Dermis microvascular lymphatic vessel endothelial cell (primary cell): ENCODE data around the gene STXBP6. TPM values are rescaled to one million over a fixed set of nuclear protein-coding genes. Genes with fewer than 3 reads are reported as not detected.
A peak's percentile ranks its signal among the peaks of the same experiment; 100 is the strongest.
"Not testable (repeated sequence)": the region's sequence is repeated elsewhere in the genome, so short reads cannot be mapped to it uniquely, and the experiment has no call there.

Experiments used
- DNase-seq, 2 donors: peaks; one replicate each; pipeline versions ENCODE4 v3.0.0 to v3.0.0-alpha.2; 2010; ENCODE audit warnings: low read depth in 2 of 2
- total RNA-seq: library from RNA; depleted of rRNA; stranded (reverse); fragments of >200 nt; gene quantifications from 2 replicates; pipeline ENCODE4 v1.2.1, GENCODE V29; 2014

STXBP6 gene
- total RNA-seq, 1 donor from 2014 or later = 4.5 TPM

DNA sequence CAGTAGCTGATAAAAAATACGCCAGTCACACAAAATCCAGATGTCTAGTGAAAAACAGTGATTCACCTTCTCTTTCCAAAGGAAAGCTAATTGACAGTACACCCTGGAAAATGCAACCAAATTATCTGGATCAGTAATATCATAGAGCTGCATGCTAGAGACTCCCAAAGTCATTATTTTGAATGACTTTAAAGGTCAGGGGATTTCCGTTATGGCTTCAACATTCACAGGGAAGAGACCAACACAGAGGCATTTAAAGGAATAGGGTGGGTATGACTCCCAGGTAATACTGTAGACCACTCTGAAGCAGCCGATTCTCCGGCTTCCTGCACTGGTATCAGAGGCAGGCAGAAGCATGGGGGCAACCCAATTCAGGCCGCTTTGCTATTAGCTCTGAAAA, 190.4 kb downstream of the STXBP6 start:
- DNase-seq = no peak

DNA sequence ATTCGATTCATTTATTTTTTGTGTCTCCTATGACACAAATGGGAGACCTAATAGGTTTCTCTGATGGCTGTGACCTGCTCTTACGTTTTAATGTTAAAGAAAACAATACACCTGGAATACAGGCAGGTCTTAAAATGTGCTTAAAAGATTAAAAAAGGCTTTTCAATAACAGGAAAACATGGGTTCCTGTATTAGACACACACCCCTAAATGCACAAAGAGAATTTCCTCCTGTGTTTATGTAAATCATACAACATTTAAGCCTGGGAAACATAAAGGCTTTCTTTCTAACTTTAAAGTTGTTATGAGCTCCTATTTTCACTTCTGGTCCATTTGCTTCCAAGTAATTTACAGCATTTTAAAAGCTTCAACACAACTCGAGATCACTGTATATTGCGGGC, 191.3 kb downstream of the STXBP6 start:
- no peak for DNase-seq

DNA sequence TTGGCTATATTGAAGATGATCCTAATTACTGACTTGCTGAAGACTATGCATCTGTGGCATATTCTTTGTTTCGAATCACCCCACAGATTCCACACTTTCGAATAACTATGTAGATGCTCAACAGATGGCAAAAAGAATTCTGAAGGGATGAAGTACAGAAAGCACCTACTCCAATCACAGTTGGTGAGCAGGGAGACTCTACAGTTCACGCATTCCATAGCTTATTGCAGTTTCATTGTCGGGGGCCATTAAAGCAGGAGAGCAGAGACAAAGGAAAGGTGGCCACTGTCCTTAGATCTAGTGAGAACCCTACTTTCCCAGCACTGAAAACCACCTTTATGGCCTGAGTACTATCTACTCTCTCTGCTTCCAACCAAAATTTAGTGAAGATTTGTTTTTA, 191.9 kb downstream of the STXBP6 start:
- no peak for DNase-seq

DNA sequence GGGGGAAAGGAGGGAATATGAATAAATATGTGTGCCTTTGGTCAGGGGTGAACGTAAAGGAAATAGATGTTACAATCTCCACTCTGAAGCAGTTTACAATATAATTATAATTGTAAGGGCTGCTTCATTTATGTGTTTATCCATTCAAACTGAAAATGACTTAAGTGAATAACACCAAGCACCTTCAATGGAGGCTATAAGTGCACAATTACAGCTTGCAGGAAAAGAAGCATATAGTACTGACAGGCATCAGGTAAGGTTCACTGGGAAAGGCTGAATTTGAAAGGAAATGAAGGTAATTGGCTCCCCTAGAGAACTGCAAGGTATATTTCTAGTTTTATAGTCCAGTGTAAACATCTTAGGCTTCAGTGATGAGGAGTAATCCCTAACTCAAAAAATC, 192.7 kb downstream of the STXBP6 start:
- no peak for DNase-seq

DNA sequence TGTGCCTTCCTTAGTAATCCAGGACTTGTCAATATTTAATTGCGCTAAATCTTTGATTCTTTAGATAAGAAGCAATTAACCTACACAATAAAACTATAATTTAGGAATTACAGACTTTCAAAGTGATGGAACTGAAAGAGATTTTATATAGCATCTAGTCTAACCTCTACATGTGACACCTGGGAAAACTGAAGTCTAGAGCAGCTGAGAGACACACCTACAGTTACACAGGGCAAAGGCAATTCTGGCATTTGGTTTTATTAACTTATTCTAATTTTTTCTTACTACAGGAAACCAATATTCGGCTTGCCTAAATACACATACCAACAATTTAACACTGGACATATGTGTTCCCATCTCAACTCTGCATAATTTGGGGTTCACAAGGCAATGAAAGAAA, 196.5 kb downstream of the STXBP6 start:
- no peak for DNase-seq

DNA sequence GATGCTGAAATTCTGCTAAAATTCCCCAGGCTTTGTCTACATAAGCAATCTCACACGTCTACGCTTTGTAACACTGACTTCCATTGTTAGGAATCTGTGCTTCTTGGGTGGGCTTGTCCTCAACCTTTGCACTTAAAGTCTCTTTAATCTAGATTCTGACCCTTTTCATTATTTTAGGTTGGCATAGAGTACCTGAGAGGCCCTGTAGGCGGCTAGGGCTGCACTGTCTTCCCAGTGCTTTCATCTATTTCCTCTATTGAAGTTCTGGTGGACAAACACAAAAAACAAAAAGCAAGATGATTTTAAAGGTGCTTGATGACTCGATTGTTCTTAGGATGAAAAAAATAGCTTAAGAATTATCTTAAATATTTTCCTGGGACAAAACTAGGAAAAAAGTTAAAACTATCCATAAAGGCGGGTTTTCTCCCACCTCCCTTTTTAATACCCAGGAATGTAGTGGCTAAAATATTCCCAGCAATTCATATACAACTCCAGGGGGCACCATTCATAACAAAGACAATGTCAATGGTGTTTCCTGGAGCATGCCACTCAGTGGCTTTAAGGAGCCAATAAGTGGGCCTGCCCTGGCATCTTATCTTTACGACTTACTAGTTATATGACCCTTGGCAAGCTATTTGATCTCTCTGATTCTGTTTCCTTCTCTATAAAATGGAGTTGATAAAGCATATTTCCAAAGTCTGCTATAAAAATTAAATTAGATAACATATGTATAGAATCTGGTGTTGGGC, 197.5 kb downstream of the STXBP6 start:
- DNase-seq = no peak

DNA sequence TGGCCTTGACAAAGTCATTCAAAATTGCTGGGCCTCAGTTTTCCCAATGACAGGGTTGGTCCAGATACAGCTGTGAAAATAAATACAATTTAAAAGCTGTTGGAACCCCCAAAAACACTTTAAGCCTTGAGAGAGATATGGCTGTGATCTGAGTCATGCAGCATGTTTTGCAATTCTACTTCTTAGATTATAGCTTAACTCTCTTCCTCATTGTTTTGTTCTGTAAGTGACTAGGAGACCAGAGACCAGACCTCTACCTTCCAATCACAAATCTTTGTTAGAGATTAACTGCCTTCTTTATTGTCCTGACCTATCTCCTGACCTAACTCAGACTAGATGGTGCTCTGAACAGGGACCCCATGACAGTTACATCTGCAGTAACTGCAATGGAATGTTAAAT, 198.1 kb downstream of the STXBP6 start:
- DNase-seq = no peak

DNA sequence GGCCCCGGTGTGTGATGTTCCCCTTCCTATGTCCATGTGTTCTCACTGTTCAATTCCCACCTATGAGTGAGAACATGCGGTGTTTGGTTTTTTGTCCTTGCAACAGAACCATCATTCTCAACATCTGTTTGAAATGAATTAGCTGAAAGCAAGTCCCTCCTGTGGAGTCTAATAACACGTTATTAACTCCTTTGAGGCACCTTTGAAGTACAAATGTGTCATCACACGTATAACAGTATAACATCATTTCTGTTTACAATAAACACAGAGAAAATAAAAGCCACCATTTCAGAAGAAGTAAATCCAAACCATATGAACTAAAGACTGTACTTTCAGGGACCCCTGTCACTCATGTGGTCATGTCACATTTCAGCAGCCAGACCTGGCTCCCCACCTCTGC, 198.5 kb downstream of the STXBP6 start:
- no peak for DNase-seq

DNA sequence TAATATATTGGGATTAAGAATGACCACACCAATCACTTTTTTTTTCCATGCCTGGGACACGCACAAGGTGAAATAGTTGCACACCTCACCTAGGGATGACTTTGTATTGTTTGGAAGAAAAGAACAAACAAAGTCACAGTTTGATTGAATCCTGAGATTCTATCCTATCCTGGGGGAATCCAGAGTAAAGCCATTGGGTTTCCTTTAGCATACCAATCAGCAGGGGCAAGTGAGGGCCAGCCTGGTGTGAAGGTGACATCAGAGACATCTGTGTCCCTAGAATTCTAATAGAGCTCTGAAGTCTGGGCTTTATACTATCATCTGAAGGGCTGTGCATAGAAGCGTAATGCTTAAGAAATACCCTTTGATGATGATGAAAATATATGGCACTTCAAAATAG, 199.9 kb downstream of the STXBP6 start:
- DNase-seq = no peak

DNA sequence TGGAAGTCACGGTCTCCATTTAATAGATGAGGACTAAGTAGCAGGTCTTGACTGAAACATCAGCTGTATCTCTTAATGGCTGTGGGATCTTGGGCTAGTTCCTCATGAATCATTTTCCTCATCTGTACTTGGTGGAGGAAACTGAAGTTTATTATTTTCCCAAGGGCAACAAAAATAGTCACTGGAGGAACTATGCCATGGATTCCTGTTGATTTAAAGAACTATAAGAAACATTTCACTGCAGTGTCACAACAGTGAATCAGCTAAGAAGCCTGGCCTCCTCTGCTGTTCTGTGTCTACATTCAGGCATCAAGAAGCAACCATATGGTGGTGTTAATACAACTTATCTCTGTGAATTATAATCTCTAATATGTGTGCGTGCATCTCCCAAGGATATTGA, 200.5 kb downstream of the STXBP6 start:
- DNase-seq = no peak

DNA sequence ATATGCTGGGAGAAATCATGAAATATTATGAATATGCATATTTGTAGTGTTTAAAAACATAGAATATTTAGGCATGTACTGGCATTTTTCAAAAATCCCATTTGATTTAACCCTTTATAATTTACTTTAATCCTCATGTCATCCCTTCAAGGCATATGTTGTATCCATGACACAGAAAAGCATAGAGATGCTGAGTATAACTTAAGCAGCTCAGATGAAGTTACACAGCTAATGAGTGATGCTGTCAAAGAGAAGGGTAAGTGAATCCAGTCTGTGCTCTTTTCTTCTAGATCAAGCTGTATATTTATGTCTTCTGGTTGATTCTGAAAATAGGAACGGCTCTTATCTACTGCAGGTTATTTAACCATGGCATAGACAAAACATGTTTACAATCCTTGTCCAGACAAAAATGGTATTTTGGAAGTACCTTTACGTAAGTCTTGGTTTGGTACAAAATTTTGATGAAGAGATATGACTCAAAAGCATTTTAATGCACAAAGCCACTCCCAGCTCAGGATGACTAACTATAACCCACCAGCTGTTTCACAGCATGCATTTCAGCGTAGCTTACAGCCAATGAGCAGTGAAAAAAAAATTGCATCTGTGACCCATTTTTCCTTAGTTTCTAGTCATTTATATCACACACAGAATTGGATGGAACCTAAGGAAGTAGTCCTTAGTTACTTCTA, 201.7 kb downstream of the STXBP6 start:
- DNase-seq = no peak

DNA sequence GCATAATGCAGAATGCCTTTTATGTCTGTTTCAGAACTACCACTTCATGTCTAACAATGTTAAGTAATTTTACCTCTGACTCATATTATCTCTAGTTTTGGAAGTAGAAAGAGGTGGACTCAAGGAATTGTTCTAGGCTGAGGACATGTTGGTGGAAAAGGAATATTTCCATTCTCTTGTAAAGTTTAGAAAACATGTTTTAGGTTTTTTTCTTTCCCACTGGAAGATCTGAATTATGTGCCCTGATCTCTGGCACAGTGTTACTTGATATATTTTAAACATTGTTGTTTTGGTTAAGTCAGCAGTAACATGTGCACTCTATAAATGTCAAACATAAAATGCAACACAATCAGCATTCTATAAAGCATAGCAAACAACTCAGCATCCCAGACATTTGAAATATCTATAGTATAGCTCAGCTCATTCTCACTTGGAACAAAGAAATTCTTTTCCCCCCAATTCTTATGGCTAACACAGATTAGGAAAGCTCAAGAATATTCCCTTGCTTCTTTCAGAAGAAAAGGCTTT, 202.3 kb downstream of the STXBP6 start:
- no peak for DNase-seq

DNA sequence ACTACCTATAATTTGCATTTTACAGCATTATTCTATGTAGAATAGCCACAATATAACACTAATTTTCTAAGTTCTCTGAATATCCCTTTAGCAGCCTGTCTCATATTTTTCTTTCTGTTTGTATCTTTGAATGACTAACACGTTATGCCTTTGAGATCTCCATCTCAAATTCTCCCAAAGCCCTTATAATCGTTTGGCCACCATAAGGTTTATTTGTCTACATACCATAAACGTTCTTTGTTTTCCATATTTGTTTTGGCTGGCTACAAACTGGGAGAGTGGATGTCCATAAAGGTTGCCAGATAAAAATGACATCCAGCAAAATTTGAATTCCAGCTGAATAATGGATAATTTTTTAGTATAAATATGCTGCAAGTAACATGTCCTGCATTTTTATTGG, 203.7 kb downstream of the STXBP6 start:
- DNase-seq = no peak

DNA sequence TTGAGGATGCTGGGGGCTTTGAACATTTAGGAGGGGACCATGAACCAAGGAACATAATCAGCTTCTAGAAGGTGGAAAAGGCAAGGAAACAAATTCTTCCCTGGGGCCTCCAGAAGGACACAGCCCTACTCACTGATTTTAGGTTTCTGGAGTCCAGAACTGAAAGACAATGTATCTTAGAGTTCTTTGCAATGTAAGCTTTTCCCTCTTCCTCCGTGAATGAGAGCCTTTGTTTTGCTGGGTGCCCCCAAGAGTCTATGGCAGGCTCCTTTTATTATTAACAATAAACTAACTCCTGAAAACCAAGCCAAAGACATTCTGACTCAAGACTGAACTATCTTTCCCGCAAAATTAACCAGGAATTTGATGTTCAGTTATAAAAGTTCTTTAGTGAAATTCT, 204.1 kb downstream of the STXBP6 start:
- no peak for DNase-seq

DNA sequence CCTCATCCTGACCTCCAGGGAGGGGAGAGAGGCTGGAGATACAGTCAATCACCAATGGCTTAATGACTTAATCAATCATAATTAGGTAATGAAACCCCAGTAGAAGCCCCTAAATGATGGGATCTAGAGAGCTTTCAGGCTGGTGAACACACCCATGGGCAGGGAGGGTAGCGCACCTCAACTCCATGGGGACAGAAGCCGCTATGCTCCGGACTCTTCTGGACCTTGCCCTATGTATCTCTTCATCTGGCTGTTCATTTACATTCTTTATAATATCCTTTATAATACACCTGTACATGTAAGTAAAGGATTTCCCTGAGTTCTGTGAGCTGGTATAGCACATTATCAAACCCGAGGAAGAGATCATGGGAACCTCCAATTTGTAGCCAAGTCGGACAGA, 205.9 kb downstream of the STXBP6 start:
- DNase-seq = no peak

DNA sequence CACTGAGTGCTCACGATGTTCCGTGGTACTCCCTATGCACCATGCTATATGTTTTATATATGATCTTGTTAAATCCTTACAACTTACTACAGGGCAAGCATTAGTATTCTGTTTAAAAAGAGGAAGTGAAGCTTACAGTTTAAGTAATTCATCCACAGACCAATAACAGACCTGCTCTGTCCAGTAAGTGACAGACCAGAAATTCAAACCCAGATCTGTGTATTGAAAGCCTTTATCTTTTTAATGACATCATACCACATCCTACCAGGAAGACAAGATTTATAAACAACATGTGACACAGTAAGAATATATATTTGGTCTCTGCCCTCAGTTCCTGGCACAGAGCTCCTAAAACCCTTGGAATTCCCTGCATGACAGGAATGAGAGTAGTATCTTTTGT, 206.5 kb downstream of the STXBP6 start:
- no peak for DNase-seq

DNA sequence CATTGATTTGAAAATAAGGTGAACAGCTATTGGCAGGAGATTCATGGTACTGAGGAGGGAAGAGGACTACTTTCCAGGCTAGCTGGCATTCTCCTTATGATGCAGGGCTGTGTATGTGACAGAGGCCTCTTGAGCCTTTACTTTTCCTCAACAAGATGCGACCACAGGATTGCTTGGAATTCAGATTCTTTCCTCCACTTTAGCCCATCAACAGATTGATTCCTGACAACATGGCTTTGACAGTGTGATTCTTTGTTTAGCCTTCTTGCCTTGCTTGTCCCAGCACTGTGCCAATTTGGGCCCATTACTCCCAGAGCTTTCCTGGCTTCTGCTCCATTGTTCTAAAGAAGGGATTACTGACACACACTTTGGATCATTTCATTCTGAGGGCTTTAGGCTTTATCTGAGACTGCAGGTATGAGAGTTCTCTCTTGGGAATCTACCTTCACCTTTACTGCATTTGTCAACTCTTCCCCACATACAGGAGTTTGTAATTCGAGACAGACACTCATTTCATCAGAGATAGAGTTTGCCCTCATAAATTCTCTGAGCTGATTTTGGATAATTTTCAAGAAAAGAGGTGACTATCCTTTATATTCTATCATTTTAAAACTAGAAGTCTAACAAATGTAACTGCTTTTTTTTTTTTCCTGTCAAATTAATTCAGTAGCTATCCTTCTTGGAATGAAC, 209.6 kb downstream of the STXBP6 start:
- DNase-seq = no peak

DNA sequence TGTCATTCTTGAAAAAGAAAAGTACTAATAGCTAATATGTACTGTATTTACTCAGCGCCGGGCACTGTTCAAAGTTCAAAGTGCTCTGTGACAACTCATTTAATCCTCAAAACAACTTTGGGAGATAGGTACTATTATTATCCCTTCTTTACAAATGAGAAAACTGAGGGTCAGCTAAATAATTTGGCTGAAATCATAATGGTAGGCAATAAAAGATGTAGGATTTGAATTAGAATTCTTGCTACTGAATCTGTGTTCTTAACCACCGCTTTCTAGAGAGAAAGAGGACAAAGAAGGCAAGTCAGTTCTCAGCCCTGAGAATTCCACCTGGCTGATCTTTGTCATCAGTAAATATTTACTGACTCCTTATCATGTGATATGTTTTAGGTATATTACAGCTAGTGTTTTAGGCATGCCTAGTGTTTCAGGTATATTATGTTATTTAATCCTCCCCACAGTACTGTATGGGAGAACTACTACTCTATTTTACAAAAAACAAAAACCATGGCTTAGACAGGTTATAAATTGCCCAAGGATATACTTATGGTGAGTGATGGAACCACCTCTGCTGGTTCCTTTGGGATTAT, 210.2 kb downstream of the STXBP6 start:
- no peak for DNase-seq

DNA sequence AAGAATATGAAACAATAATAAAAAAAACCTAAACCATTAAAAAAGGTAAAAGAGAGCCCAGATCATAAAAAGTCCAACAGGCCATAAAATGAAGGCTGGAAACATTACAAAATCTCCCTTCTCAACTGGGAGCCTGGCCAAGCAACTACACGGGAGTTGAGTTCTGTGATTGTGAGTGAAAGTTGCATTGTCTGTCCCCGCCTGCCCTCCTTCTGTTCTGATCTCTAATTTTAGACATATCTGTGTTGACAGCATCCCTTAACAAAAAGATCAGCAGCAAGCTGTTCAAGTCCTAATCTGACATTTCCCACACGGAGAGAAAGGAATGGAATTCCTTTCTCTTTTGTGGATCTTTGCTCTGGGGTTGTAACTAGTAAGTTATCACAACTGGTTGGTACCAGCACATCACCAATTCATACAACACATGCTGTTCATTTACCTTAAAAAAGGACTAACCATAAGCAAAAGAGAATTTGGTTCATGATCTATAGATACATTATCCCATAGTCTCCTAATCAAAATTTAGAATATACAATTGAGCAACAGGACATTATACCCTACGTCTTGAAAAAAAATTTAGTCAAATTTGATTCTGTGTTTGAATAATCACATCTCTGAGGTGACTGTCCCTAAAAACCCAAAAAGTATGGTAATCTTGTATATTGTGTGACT, 210.9 kb downstream of the STXBP6 start:
- peak in 1 of 2 donors; percentile 55 for DNase-seq

DNA sequence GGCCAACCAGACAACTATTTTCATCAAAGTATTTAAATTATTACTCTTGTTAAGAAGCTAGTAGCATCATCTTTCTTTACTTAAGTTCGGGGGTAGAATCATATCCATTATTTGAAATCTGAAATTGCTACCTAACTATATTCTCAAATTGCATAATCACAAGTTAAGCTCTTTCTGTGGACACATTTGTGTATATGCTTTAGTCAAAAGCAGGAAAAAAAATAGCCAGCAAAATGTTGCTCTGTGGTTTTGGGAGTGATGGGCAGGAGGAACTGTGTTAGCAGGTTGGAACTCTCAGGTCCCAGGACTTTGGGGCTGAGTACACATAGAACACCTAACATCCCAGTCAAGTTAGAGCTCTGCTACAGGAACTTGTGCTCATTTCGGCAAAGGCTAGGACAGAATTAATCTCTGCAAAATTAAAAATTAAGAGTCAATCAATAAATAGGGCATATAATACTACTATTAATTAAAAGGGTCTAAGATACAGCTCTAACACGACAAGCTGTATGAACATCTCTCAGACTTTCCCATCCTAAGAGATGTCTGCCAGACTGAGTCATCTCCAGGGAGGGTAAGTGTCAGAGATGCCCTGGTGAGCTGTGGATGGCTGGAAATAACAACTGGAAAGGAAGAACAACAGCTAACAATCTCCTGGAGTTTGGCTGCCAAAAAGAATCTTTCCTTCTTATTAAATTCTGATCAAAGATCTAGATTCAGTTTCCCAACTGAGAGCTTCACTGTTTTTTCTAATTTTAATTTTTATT, 212.5 kb downstream of the STXBP6 start:
- DNase-seq = no peak

DNA sequence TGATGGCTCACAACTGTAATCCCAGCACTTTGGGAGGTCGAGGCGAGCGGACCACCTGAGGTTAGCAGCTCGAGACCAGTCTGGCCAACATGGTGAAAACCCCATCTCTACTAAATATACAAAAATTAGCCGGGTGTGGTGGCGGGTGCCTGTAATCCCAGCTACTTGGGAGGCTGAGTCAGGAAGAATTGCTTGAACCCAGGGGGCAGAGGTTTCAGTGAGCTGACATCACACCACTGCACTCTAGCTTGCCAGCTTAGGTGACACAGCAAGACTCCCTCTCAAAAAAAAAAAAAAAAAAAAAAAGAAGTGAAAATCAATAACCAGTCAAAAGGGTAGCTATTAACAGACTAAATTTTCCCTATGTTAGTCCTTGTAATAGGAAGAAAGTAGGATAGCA, 213.6 kb downstream of the STXBP6 start:
- not testable (repeated sequence) for DNase-seq
